GM21390 (cell line): Measurements from ENCODE around the gene PER2.
"Not testable (repeated sequence)": the region's sequence is repeated elsewhere in the genome, so short reads cannot be mapped to it uniquely, and the experiment has no call there.

Experiments
- ATAC-seq: cut with Tn5 transposase; IDR thresholded peaks from one replicate; pipeline ENCODE4 v1.9.1; 2021; ENCODE audit not compliant: unreplicated experiment

The PER2 gene

DNA sequence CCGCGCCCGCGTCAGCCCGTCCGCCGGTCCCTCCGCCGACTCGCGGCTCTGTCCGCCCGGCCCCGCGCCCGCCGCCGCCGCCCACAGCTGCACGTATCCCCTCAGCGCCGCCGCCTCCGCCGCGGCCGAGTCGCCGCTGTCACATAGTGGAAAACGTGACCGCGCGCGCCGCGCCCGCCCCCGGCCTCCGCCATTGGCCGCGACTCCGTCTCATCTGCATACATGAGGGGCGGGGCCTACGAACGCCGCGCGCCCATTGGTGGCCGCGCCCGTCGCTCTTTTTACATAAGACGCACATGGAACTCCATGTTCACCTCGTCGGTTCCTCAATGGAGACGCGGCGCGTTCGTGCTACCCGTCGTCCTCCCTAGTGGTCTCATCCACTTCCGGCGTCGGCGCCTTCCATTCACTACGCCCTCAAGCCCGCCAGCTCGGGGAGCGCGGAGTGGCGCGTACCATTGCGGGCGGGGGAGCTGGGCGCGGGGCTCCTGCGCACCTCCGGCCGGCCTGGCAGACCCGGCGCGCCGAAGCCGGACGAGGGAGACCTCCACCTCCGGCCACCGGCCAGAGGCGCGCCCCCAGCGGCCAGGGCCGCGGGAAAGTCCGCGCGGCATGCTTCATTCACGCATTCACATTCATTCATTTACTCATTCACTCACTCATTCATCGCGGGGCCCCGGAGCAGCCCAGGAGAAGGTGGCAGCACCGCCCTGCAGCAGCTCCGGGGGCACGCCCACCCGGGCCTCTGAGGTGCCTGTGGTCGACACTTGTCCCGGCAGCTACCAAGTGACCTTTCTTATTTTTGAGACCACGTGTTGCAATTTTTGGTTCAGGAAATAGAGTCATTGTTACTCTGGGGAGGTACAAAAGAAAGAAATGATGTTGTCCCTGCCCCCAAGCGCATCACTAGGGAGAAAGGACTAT, 502 bp upstream of the PER2 start:
- ATAC-seq = peak; percentile 91

DNA sequence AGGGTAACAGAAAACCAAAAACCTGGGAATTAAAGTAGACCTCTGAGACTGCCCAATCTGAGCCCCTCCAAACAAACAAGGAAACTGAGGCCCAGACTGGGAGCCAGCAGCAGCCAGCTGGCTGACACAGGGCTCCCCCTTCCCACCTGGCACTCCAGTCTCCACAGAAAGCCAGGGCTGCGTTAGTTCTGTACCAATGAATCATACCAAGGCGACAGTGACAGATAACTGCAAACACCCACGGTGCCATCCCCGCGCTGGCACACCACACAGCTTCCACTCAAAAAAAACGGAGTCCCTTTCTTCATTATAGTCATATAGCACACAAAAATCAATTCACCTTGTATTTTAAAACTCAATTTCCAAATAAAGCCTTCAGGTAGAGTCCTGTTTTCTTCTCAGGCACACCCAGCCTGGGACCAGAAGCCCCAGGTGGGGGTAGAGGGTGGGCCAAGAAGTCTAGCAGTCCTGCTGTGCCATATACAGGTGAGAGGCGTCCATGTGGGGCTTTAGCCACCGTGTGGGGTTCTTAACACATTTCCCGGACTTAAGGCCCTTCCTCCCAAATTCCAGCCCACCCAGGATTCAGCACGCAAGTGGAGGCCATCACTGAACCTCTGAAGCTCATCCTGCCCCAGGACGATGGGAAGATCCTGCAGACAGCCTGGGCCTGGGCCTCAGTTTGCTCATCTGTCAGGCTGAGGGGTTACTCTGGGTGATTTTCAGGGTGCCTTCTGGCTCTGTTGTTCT, 1.2 kb downstream of the PER2 start:
- no peak for ATAC-seq

DNA sequence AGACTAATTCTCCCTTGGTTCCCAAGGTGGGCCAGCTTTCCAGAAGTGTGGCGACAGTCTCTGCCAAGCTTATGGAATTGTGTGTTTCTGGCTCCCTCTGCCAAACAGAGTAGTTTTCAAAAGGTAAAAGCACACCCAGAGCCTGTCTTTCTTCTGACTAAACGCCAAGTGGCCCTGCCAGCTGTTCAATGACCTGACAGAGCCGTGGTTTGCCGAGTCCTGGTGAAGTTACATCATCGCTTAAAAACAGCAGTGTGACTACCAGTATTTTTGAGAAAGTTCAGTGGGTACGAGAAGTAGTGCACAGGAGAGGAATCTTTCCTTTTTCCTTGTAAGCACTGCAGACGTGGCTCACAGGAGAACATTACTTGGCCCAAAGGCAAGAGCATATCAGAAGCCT, 1.9 kb downstream of the PER2 start:
- ATAC-seq = no peak

DNA sequence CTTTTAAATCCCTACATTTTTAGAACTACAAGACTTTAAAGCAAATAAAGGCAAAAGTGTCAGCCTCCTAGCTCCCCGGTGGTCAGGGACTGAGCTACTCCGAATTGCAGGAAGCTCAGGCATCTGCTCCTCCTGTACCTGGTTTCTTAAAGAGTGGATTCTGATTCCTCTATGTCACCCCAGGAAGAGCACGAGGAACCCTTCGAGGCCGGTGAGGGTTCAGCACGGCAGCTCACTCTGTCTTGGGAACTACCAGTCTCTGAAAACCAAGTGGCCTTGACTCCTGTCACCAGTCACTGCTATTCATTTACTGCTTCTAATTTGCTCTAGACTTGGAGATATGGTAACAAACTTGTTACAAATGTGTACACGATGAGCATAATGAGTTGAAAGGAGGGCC, 2.3 kb downstream of the PER2 start:
- ATAC-seq = no peak

DNA sequence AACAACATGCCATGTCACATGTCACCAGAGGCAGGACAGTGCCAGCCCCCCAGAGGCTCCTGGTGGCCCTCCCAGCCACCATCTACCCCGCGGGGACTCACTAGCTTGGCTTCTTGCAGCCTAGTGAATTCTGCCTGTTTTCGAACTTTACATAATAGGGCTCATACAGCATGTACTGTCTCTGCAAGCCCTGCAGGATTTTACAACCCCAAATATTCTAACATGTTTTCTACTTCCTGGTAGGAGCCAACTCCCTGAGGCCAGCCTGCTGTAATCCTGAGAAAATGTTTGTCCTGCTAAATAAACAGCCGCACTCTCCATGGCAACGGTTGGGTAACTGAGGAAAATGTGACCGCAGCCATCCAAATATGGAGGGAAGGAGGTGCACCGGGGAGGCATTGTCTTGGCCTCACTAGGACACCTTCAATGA, 2.7 kb downstream of the PER2 start:
- no peak for ATAC-seq

DNA sequence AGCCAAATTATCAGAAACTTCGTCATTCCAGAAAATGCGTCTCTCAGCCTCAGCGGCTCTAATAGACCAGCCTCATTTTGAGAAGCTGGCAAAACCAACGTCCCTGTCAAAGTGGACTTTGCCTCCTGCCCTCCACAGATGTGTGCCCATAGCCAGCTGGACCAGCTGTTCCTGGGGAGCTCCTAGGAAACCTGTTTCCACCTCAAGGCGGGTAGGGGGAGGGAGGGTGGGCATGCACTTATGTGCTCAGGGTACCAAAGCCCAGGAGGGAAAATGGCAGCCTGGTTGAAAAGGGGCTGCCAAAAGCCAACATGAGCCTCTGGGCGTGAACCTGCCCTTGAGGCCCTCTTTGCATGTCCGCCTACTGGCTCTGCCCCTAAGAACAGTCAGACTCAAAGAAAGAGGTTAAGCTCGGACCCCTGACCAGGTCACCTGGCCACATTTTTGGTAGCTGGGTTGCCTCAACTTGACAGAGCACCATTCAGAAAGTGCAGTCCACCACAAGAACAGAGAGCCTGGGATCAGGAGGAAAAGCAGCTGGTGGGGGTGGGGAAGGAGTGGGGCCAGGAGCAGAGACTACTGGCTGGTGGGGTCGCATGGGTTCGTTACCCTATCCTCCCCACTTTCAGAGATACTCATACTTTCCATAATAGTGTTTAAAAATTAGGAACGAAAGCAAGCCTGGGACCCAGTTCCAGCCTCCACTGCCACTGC, 3.5 kb downstream of the PER2 start:
- no peak for ATAC-seq

DNA sequence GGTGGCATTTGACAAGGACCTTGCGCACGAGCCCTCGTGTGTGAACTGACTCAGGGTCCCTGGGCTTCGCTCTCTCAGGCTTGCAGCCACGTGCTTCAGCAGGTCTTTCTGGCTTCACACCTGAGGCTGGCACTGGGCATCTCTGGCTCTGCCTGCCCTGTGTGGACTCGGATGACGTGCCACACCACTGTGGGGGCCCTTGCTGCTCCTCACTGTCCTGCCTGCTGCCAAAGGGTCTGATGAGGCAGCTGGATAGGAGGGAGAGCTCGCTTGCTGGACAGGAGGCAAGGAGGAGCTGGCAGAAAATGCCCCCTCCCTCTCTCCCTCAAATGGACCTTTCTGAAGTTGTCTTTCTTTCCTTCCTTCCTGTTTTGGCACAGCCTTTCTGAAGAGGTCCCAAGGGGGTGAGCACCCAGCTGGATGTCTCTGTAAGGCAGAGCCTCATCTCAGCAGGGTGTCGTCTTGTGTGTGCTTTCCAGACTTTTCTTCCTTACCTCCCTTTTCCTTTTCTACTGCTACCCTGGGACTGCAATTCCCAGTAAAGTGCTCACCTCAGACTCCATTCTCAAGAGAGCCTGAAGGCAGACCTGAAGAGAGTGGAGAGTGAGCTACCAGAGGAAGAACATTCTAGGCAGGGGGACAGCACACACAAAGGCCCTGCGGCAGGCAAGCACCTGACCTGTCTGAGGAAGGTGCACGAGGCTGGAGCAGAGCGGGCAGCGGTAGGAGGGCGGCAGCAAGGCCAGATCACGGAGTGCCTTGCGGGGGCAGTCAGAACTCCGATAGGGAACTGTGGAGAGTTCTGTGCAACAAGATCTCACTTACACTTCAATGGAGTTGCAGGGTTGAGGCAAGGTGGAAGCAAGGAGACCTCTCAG, 5.3 kb downstream of the PER2 start:
- no peak for ATAC-seq

DNA sequence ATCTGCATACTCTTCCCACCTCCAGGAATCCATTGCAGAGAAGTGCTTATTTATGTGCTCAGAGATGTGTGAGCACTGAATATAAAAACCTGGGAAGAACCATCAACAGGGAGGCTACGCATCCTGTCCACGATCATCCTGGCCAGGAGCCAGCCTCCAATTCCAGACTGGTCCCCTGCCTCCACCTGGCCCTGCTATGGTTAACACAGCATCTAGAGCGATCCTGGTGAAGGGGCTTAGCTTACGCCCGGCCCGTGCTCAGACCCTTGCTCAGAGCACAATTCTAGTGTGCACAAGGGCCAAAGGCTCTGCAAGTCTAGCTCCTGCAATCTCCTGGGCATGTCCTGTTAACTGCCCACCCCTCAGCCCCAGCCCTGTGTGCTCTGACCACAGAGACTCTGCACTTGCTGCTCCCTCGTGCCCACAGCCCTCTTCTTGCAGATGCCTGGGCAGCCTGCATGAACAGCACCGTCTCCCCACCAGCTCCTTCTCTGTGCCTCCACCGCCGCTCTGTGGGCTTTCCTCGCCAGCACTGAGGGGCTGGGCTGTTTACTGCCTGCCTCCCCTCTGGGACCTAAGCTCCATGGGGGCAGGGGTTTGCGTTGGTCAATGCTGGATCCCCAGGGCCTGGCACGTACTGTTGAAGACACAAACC, 6.5 kb downstream of the PER2 start:
- no peak for ATAC-seq

DNA sequence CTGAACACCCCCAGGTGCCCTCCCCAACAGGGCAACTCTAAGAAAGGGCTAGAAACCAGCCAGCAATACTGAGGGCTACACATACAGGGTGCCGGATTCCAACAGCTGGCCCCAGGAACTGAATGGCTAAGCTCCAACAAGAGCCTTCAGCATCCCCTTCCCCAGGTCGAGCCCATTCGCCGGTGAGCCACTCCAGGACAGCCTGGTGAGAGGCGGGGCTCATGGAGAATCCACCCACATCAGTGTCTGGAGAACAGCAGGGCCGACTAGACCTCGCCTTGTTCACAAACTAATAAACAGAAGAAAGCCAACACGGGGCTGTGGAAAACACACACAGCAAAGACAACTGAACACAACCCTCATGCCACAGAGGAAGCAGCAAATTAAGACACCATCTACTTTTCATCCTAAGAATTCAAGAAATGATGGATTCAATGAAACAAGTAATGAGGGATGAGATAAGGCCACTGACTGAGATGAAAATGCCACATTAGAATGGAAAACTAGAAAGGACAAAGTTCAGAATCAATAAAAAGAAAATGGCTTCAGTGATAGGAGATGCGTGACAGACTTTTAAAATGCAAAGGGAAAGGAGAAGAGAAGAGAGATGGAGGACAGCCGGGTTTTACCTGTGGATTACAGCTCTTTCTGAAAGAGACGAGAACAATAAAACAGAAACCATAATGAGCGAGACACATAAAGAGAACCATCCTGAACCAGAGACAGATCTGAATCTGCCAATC, 8.2 kb downstream of the PER2 start:
- ATAC-seq = no peak

DNA sequence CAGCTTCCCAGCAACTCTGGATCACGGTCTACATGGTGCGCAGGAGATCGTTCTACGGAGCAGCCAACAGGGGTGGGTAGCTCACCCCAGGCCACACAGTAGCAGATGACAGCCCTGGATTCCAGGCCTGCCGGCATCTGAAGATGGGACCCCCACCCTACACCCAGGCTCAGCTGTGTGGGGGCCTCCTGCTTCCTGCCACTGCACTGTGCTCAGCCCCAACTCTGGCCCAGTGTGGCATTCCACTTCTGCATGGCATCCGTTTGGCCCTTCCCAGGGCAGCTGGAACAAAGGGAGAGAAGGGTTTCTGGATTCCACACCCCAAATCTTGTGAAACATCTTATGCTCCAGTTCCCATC, 9.1 kb downstream of the PER2 start:
- no peak for ATAC-seq

DNA sequence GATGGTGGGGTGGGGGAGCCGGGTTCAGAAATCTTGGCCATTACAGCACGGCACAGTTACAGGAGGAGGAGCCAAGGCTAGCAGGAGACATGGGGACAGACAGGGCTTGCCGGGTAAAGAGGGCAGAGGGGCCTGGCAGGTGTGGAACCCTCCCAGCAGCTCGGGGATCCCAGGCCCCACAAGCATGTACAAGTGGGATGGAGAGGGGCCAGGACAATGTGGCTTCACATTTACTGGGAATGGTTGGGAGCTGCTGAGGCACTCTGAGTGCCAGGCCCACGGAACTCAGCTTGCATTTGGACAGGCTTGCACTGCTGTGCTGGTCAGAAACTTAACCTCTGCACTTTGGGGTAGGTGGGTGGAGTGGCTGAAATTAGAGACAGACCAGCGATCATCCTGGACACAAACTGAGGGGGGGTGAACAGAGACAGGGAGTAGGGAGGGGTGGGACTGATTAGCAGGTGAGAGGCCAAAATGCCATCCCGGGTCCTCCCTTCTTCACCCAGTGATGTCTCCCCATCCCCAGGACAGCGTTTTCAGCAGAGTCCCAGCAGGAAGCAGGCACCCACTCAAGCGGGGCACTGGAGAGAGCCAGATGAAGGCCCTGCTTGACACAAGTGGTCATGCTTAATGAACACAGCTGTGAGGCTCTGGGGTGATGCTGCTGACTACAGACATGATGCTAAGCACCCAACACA, 9.6 kb downstream of the PER2 start:
- ATAC-seq = no peak

DNA sequence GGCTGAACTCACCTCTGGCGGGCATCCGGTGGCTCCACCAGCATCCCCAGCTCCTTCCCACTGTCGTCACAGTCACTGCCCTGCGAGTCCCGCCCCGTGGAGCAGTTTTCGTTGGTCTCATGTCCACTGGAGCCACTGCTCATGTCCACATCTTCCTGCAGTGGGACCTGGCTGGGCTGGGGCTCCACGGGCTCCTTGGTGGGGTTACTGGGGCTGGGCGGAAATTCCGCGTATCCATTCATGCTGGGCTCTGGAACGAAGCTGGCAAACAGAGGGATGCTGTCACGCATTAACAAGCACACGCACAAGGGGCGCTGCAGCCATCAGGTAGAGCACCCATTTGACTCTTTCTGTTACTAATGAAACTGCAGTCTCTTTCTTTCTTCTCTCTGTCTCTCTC, 10.7 kb downstream of the PER2 start:
- no peak for ATAC-seq

DNA sequence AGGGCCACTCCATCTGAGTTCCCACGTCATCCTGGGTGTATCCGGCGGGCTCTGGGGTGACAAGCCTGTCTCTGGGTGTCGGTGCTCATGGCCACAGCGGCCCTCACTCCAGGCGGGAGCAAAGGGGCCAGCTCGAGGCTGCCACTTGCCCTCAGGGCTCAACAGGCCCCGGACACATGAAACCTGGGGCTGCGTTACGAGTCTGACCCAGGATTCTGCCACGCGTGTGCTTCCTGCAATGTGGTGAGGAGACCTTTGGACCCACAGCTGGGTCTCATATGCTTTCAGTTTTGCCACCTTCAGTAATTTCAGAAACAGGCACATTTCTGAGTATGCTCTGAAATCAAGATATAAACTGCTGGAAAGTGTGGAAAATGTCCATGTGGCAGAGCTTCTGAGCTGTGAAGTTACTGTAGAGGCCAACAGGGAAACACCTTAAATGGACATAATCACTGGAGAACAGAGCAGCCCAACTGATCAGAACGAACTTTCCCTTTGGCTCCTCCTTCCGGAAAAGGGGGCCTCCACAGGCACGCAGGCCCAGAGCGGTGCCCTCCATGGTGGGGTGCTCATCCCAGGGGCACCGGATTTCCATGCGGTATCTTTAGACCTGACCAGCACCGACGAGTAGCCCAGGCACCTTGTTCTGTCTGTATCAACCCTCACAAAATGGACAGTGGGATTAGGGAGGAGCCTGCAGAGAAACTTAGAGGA, 14.1 kb downstream of the PER2 start:
- ATAC-seq = no peak

DNA sequence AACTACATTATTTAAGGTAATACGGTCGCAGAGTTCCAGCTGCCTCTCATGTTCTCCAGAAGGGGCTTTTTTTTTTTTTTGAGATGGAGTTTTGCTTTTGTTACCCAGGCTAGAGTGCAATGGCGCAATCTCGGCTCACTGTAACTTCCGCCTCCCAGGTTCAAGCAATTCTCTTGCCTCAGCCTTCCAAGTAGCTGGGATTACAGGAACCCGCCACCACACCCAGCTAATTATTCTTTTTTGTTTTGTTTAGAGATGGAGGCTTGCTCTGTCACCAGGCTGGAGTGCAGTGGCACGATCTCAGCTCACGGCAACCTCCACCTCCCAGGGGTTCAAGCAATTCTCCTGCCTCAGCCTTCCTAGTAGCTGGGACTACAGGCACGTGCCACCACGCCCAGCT, 15.0 kb downstream of the PER2 start:
- ATAC-seq = not testable (repeated sequence)

DNA sequence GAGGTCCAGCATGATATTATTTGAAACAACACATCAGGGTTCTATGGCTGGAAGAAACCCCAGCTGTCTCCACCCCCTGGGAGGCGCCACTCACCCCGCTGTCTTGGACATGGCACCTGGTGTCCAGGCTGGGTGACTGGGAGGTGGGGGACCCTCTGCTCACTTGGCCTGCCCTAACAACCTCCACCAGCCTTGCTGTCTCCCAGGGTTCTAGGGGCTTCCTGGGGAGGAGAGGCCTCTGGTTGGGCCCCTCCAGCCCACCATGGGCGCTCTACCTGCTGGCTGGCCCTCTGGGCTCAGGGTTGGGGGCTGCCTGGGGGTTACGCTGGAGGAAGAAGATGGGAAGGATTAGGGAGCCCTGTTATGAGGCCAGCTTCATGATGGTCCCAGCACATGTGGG, 16.3 kb downstream of the PER2 start:
- ATAC-seq = no peak

DNA sequence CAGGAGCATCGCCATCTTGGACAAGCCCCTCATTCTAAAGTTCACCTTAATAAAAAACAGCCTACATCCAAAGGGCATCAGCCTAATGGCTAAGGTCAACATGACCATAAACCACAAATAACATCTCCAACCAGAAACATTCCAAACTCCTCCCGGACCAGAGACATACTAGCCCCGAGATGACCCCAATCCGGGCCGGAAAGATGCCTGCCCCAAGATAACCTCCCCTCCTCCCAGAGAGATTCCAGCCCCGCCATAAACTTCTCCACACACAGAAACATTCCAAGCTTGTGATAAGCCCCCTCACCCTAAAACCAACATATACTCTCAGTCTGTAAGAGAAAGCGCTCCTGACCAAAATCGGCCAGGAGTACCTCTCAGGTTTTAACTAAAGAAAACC, 16.7 kb downstream of the PER2 start:
- ATAC-seq = not testable (repeated sequence)

DNA sequence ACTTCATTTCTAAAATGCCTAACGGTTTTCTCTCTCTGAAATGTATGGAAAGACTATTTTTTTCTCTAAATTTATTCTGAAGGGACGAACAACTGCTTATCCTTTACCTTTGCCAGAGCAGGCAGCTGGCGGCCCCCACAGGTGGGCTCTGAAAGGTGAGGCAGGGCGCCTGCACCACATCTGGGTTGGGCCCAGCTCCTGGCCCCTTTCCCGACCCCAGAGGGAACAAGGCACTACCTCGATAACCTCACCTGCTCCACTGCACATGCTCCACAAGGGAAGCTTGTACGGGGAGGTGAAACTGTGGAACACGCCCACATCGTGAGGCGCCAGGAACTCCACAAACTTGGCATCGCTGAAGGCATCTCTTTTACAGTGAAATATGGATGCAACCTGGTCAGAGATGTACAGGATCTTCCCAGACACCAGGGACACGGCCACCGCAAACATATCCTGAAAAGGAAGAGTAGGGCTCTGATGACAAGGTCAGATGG, 17.3 kb downstream of the PER2 start:
- no peak for ATAC-seq

DNA sequence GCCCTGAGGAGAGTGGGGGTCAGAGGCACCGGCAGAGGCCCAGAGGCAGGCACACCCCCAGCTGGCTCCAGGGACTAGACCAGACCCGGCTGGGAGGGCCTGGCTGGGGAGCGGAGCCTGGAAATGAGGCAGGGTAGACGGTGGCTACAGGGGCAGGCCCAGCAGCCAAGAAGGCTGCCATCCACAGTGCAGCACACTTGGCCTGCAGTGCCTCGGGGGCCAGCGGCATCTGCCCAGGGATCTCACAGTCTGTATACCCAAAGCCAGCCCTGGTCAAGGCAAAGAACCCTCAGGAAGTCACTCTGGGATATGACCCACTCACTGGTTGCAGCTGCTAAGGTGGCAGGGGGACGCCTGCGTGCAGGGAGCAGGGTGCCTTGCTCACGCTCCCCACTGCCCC, 17.8 kb downstream of the PER2 start:
- ATAC-seq = no peak
